Epithelial cell of prostate (primary cell): ENCODE results near the gene CTXND2.
"Not testable (repeated sequence)": the region's sequence is repeated elsewhere in the genome, so short reads cannot be mapped to it uniquely, and the experiment has no call there.

Source experiments
- DNase-seq: peaks from one replicate; pipeline ENCODE4 v3.0.0-alpha.2; 2011; ENCODE audit warnings: low read depth, low spot score
- H3K27ac ChIP-seq: fragments of 450-650 bp; 2 replicates; pipeline ENCODE4 v1.5.1; 2017; ENCODE audit warnings: mild to moderate bottlenecking

CTXND2 gene

GRCh38 chr1:150887018-150887417 lies at the start of gene CTXND2:
Gene CTXND2 (plus strand): TSS chr1:150887136. CDS start chr1:150912315, 25,179 bp downstream.
- no peak within 1 kb of the TSS for H3K27ac ChIP-seq
- no peak for DNase-seq

- not testable (repeated sequence) for DNase-seq, H3K27ac ChIP-seq
These were observed 46.1 kb upstream of the CTXND2 start for GRCh38 chr1:150840850-150841249.

- no peak for DNase-seq
- H3K27ac ChIP-seq = no peak overlapping the region
These were observed 45.3 kb upstream of the CTXND2 start for GRCh38 chr1:150841626-150842025.

GRCh38 chr1:150842343-150842742 lies 44.6 kb upstream of the CTXND2 start:
- DNase-seq = no peak
- no peak overlapping the region for H3K27ac ChIP-seq

- DNase-seq = no peak
- H3K27ac ChIP-seq = no peak overlapping the region
These were observed 44.0 kb upstream of the CTXND2 start for GRCh38 chr1:150842964-150843363.

- no peak overlapping the region for H3K27ac ChIP-seq
- no peak for DNase-seq
These were observed 43.5 kb upstream of the CTXND2 start for GRCh38 chr1:150843474-150843873.

GRCh38 chr1:150846473-150847146 lies 40.3 kb upstream of the CTXND2 start:
- DNase-seq = no peak
- no peak overlapping the region for H3K27ac ChIP-seq

GRCh38 chr1:150850801-150851362 lies 36.1 kb upstream of the CTXND2 start:
- not testable (repeated sequence) for H3K27ac ChIP-seq, DNase-seq

- DNase-seq, H3K27ac ChIP-seq: not testable (repeated sequence)
These were observed 34.2 kb upstream of the CTXND2 start for GRCh38 chr1:150852734-150853133.

- no peak for DNase-seq
- H3K27ac ChIP-seq = no peak overlapping the region
These were observed 23.2 kb upstream of the CTXND2 start for GRCh38 chr1:150863724-150864123.

- H3K27ac ChIP-seq, DNase-seq: not testable (repeated sequence)
These were observed 22.7 kb upstream of the CTXND2 start for GRCh38 chr1:150864200-150864599.

- no peak for DNase-seq
- no peak overlapping the region for H3K27ac ChIP-seq
These were observed 17.3 kb upstream of the CTXND2 start for GRCh38 chr1:150869683-150870082.

GRCh38 chr1:150872572-150872971 lies 14.4 kb upstream of the CTXND2 start:
- no peak overlapping the region for H3K27ac ChIP-seq

GRCh38 chr1:150873521-150873920 lies 13.4 kb upstream of the CTXND2 start:
- H3K27ac ChIP-seq = no peak overlapping the region
- DNase-seq = no peak

More at GRCh38 chr1:150872572-150872971, 14.4 kb upstream of the CTXND2 start:
- DNase-seq = no peak

GRCh38 chr1:150874455-150875196 lies 12.3 kb upstream of the CTXND2 start:
- H3K27ac ChIP-seq = no peak overlapping the region
- no peak for DNase-seq

GRCh38 chr1:150875197-150876118 lies 11.5 kb upstream of the CTXND2 start:
- H3K27ac ChIP-seq = peak overlapping the region; percentile 66
- no peak for DNase-seq

GRCh38 chr1:150876119-150876454 lies 10.8 kb upstream of the CTXND2 start:
- peak overlapping the region; percentile 66 for H3K27ac ChIP-seq
- DNase-seq = no peak

GRCh38 chr1:150878931-150879330 lies 8.0 kb upstream of the CTXND2 start:
- not testable (repeated sequence) for H3K27ac ChIP-seq, DNase-seq

- H3K27ac ChIP-seq = peak overlapping the region; percentile 56
These were observed 5.4 kb upstream of the CTXND2 start for GRCh38 chr1:150881331-150882070.

GRCh38 chr1:150883121-150883520 lies 3.8 kb upstream of the CTXND2 start:
- not testable (repeated sequence) for DNase-seq, H3K27ac ChIP-seq

More at GRCh38 chr1:150881331-150882070, 5.4 kb upstream of the CTXND2 start:
- peak; percentile 33 for DNase-seq
